Measurements from ENCODE around the gene EGLN2. TPM values are rescaled to one million over a fixed set of nuclear protein-coding genes. Genes with fewer than 3 reads are reported as not detected.

The EGLN2 gene
- total RNA-seq, 1 donor from 2014 or later: 47.8 TPM

DNA sequence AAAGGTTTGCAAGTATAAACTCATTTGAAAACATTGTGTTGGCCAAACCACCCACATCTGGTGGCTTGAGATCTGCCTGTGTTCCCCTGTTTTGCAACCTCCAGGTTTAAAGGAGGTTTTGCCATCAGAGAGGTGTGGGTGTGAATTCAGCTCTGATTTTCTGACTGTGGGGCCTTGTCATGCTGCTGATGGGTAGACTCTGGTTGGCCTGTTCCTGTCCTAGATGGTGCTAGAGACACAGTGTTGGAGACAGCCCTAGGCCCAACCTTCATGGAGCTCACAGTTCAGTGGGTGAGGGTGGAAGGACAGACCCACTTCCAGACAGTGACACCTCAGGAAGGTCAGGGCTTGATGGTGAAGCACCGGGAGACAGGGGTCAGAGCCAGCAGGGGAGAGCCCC is 13.5 kb upstream of the EGLN2 start:
- intact Hi-C loops (cut with micrococcal nuclease): no loop called here
- TF ChIP-seq, protein P1, sequence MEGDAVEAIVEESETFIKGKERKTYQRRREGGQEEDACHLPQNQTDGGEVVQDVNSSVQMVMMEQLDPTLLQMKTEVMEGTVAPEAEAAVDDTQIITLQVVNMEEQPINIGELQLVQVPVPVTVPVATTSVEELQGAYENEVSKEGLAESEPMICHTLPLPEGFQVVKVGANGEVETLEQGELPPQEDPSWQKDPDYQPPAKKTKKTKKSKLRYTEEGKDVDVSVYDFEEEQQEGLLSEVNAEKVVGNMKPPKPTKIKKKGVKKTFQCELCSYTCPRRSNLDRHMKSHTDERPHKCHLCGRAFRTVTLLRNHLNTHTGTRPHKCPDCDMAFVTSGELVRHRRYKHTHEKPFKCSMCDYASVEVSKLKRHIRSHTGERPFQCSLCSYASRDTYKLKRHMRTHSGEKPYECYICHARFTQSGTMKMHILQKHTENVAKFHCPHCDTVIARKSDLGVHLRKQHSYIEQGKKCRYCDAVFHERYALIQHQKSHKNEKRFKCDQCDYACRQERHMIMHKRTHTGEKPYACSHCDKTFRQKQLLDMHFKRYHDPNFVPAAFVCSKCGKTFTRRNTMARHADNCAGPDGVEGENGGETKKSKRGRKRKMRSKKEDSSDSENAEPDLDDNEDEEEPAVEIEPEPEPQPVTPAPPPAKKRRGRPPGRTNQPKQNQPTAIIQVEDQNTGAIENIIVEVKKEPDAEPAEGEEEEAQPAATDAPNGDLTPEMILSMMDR (IDR thresholded peaks at IDR 0.05; ENCODE audit: borderline replicate concordance): no peak
- Histone ChIP-seq H3K4me3 (no peak overlapping the region), H3K36me3 (peaks cover 14% of the 10 kb centered on the region), H3K27me3 (ENCODE audit: low read depth) (no peaks in the 10 kb centered on the region), H3K9me3 (replicated peaks) (no peaks in the 10 kb centered on the region), H3K4me1 (no peaks in the 10 kb centered on the region), H3K27ac (replicated peaks) (no peak overlapping the region)
- no peak for DNase-seq

DNA sequence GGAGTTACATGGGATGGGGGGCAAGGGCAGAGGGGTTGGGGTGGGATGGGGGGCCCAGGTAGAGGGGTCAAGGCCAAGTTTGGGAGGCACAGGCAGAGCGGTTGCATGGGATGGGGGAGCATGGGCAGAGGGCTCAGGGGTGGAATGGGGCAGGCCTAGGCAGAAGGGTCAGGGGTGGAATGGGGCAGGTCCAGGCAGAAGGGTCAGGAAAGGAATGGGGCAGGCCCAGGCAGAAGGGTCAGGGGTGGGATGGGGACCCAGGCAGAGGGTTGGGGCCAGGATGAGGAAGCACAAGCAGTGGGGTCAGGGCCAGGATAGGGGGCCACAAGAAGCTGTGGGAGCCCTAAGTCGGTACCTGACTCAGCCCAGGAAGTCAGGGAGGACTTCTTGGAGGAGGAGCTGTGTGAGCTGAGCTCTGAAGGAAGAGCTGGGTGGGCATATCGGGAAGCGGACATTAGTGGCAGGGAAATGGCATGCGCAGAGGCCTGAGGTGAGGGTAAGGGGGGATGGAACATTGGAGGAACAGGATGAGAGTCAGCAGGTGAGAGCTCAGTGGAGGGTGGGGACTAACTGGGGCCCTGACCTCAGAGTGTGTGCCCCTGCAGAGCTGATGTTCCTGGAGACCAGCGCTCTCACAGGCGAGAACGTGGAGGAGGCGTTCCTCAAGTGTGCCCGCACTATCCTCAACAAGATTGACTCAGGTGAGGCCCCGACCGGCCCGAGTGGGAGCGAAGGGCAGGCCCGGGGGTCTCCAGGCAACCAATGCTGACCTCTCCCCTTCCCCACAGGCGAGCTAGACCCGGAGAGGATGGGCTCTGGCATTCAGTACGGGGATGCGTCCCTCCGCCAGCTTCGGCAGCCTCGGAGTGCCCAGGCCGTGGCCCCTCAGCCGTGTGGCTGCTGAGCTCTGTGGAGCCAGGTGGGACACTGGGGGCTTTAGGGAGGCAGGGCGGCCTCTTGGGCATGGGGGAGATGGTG is 12.6 kb upstream of the EGLN2 start:
- Histone ChIP-seq H3K27ac (replicated peaks) (no peak overlapping the region), H3K4me1 (no peaks in the 10 kb centered on the region), H3K36me3 (peaks cover 17% of the 10 kb centered on the region), H3K4me3 (no peak overlapping the region), H3K27me3 (ENCODE audit: low read depth) (no peaks in the 10 kb centered on the region), H3K9me3 (replicated peaks) (no peaks in the 10 kb centered on the region)
- intact Hi-C loops (cut with micrococcal nuclease): no loop called here
- TF ChIP-seq, protein P1 (IDR thresholded peaks at IDR 0.05; ENCODE audit: borderline replicate concordance): no peak
- no peak for DNase-seq

DNA sequence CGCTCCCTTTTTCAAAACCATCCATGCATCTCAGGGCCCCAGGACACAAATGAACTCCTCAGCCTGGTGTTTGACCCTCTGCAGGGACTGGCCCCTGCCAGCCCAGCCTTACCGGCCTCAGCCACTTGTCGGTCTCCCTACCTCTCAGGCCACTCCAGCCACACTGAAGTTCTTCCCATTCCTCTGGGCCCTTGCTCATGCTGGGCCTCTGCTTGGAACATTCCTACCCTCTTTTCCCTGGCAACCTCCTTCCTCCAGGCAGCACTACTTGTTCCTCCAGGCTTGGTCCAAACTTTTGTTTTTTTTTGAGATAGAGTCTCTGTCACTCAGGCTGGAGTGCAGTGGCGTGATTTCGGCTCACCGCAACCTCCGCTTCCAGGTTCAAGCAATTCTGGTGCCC is 7.6 kb upstream of the EGLN2 start:
- H3K27ac ChIP-seq (replicated peaks): no peak overlapping the region
- no peak for DNase-seq
- no peaks in the 10 kb centered on the region for H3K4me1 ChIP-seq
- no peaks in the 10 kb centered on the region for H3K9me3 ChIP-seq (replicated peaks)
- H3K4me3 ChIP-seq: no peak overlapping the region
- H3K36me3 ChIP-seq: peaks cover 31% of the 10 kb centered on the region
- no peaks in the 10 kb centered on the region for H3K27me3 ChIP-seq (ENCODE audit: low read depth)
- intact Hi-C loops (cut with micrococcal nuclease): no loop called here
- TF ChIP-seq, protein P1 (IDR thresholded peaks at IDR 0.05; ENCODE audit: borderline replicate concordance): no peak

DNA sequence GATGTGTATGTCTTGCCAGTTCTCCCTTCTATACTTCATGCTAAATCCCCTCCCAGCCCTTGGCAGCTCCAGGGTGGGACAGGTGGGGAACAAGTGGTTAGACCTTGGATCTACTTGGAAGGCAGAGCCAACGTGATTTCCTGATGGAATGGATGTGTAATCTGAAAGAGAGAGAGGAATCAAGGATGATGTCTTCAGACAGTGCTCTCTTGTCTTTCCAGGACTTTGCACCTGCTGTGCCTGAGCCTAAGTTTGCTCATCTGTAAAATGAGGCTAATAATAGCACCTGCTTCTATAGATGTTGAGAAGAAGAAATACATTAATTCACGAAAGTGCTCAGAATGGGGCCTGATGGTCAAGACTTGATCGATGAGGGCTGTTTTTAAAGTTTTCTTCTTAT is 7.0 kb upstream of the EGLN2 start:
- H3K27ac ChIP-seq (replicated peaks): no peak overlapping the region
- no peaks in the 10 kb centered on the region for H3K27me3 ChIP-seq (ENCODE audit: low read depth)
- peaks cover 25% of the 10 kb centered on the region for H3K36me3 ChIP-seq
- no peaks in the 10 kb centered on the region for H3K4me1 ChIP-seq
- H3K9me3 ChIP-seq (replicated peaks): no peaks in the 10 kb centered on the region
- no peak overlapping the region for H3K4me3 ChIP-seq
- TF ChIP-seq, protein P1 (IDR thresholded peaks at IDR 0.05; ENCODE audit: borderline replicate concordance): no peak
- intact Hi-C loops (cut with micrococcal nuclease): no loop called here
- no peak for DNase-seq

DNA sequence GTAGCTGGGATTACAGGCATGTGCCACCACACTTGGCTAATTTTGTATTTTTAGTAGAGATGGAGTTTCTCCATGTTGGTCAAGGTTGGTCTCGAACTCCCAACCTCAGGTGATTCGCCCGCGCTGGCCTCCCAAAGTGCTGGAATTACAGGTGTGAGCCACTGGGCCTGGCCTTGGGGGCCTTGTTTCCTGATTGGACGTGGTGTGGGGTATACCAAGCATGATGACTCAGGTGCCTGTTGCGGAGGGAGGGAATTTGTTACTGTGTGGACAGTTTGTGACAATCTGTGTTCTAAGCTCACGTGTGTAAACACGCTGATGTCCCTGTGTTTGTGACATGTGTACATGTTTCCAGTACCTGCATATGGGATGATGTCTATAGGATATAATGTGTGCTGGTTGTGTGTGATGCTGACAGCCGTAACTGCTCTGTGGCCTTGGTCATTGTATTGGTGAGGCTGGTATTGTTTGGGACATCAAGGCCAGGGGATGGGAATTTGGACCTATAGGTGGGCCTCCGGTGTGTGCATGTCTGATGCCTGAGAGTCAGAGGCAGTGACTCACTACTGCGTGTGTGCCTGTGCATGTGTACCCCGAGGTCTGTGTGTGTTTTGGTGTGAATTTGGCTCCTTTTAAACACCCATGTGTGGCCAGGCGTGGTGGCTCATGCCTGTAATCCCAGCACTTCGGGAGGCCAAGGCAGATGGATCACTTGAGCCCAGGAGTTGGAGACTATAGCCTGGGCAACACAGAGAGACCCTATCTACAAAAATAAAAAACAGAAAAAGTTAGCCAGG is 1.6 kb upstream of the EGLN2 start:
- peak overlapping the region; percentile 99 for H3K27ac ChIP-seq (replicated peaks)
- peaks cover 29% of the 10 kb centered on the region for H3K36me3 ChIP-seq
- H3K4me1 ChIP-seq: peaks cover 39% of the 10 kb centered on the region
- no peak for DNase-seq
- no peaks in the 10 kb centered on the region for H3K9me3 ChIP-seq (replicated peaks)
- peak overlapping the region; percentile 97 for H3K4me3 ChIP-seq
- H3K27me3 ChIP-seq (ENCODE audit: low read depth): no peaks in the 10 kb centered on the region
- TF ChIP-seq, protein P1 (IDR thresholded peaks at IDR 0.05; ENCODE audit: borderline replicate concordance): no peak
- intact Hi-C loops (cut with micrococcal nuclease): no loop called here
